A673 (cell line): ENCODE data around the gene POU4F1.

Experiments
- EZH2 ChIP-seq: fragments of 200-600 bp; sonication (generic); IDR thresholded peaks from 2 replicates; pipeline ENCODE4 v1.6.1; 2017; ENCODE audit warnings: borderline replicate concordance, low read depth, mild to moderate bottlenecking, mixed read lengths, antibody characterized with exemption, low read length; ENCODE audit not compliant: poor library complexity, severe bottlenecking
- TF ChIP-seq, protein P1 (sequence below): fragments of 300-800, 200-600 bp; sonication (generic); conservative IDR thresholded peaks from 2 replicates; pipeline ENCODE4 v1.5.1; 2017; ENCODE audit warnings: low read depth, mild to moderate bottlenecking, antibody characterized with exemption, low read length, moderate library complexity, mixed read lengths

DNA sequence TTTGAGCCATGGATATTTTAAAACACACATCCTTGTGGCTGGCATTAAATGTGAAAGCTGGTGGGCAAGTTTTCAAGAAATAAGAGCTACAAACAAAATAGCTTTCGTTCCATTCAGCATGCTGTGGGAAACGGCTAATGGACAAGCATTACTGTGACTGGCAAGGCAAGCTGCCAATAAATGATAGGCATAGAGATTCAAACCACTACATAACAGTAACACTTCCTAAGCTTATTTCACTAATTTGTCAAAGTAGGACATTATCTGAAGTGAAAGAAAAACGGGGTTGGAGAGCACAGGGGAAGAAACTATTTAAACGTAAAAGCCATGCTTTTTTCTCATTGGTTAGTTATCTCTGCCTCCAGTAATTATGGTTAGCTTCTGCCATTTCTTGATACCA, 29.6 kb upstream of the POU4F1 start:
- no peak for TF ChIP-seq EZH2
- TF ChIP-seq, protein P1, sequence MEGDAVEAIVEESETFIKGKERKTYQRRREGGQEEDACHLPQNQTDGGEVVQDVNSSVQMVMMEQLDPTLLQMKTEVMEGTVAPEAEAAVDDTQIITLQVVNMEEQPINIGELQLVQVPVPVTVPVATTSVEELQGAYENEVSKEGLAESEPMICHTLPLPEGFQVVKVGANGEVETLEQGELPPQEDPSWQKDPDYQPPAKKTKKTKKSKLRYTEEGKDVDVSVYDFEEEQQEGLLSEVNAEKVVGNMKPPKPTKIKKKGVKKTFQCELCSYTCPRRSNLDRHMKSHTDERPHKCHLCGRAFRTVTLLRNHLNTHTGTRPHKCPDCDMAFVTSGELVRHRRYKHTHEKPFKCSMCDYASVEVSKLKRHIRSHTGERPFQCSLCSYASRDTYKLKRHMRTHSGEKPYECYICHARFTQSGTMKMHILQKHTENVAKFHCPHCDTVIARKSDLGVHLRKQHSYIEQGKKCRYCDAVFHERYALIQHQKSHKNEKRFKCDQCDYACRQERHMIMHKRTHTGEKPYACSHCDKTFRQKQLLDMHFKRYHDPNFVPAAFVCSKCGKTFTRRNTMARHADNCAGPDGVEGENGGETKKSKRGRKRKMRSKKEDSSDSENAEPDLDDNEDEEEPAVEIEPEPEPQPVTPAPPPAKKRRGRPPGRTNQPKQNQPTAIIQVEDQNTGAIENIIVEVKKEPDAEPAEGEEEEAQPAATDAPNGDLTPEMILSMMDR, result no peak
